Stomach (tissue), 4 donors: ENCODE data around the gene WNK2.

ENCODE experiments used
- POLR2A ChIP-seq, 4 donors: fragments of 450-650 bp; IDR thresholded peaks; one replicate each; pipeline ENCODE4 v1.6.1; 2016; ENCODE audit warnings: antibody characterized with exemption in 4 of 4, control low read depth in 2 of 4, mild to moderate bottlenecking in 1 of 4, moderate library complexity in 1 of 4
- POLR2AphosphoS5 ChIP-seq, 3 donors: sonication (generic); formaldehyde crosslinking; IDR thresholded peaks; one replicate each; pipeline ENCODE4 v1.6.1; 2016; ENCODE audit warnings: antibody characterized with exemption in 3 of 3
- TF ChIP-seq, protein P1 (sequence below), 7 experiments: fragments of 450-650 bp in 4 of 7; fragments of 200-600 bp in 3 of 7; sonication (generic) in 3 of 7; IDR thresholded peaks; one replicate each; pipeline ENCODE4 v1.5.1; 2016 to 2019; ENCODE audit warnings: antibody characterized with exemption in 7 of 7, control low read depth in 2 of 7, mild to moderate bottlenecking in 1 of 7

DNA sequence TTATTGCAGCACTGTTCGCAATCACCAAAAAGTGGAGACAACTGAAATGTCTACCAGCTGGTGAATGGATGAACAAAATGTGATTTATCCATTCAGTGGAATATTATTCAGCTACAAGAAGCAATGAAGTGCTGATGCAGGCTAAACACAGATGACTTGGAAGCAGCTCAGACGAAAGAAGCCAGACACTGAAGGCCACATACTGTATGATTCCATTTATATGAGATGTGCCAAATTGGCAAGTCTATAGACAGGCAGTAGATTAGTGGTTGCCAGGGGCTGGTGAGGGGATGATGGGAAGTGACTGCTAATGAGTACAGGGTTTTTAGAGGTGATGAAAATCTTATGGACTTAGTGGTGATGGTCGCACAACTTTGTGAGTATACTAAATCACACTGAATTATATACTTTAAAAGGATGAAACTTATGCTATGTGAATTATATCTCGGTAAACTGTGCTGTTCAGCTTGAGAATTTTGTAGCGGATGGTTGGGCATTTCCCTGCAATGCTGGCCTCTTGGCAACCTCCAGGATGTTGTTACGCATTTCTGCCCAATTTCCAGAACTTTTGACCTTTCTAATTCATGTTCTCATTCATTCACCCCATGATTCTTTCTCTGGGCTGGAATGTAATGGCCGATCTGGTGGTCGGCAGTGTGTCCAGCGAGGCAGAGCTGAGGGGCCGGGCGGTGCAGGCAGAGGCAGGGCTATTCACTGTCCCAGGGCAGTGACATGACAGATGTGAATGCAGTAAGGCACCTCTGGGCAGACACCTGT lies 22.0 kb upstream of the WNK2 start:
- TF ChIP-seq, protein P1, sequence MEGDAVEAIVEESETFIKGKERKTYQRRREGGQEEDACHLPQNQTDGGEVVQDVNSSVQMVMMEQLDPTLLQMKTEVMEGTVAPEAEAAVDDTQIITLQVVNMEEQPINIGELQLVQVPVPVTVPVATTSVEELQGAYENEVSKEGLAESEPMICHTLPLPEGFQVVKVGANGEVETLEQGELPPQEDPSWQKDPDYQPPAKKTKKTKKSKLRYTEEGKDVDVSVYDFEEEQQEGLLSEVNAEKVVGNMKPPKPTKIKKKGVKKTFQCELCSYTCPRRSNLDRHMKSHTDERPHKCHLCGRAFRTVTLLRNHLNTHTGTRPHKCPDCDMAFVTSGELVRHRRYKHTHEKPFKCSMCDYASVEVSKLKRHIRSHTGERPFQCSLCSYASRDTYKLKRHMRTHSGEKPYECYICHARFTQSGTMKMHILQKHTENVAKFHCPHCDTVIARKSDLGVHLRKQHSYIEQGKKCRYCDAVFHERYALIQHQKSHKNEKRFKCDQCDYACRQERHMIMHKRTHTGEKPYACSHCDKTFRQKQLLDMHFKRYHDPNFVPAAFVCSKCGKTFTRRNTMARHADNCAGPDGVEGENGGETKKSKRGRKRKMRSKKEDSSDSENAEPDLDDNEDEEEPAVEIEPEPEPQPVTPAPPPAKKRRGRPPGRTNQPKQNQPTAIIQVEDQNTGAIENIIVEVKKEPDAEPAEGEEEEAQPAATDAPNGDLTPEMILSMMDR (IDR thresholded peaks at IDR 0.05) = no peak
- TF ChIP-seq POLR2A (IDR thresholded peaks at IDR 0.05) (no peak), POLR2AphosphoS5 (IDR thresholded peaks at IDR 0.05) (no peak)
